ENCODE measurements around the gene NTHL1.

- no peak for TF ChIP-seq USF1 (IDR thresholded peaks at IDR 0.05)
- no peak for TF ChIP-seq TCF12 (IDR thresholded peaks at IDR 0.05; ENCODE audit: low read depth)
- no peak for TF ChIP-seq CEBPB (IDR thresholded peaks at IDR 0.05)
- TF ChIP-seq, protein P1, sequence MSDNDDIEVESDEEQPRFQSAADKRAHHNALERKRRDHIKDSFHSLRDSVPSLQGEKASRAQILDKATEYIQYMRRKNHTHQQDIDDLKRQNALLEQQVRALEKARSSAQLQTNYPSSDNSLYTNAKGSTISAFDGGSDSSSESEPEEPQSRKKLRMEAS (IDR thresholded peaks at IDR 0.05), result no peak
These were observed 1.4 kb downstream of the NTHL1 start for GRCh38 chr16:2045965-2046892.

All from Ishikawa (cell line).